ENCODE results near the gene C1orf115.

The C1orf115 gene

DNA sequence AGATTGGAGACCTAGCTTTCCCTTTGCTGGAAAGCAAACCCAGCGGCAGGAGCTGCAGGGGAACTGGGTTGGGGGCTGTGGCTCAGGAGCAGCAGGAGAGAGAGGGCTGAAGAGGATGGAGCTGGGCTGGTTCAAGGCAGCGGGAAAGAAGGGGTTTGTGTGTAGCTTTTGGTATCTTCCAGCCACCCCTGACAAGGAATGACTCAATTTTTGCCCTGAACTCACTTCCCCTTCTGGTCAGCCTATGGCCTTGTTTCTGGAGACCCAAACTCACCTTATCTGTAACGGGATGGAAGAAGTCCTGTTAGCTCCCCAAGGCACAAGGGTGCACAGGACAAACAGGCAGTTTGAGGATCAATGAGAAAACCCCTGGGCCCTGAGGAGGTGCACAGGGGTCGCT is 13.1 kb downstream of the C1orf115 start:
- no peaks in the 10 kb centered on the region for H3K27me3 ChIP-seq (ENCODE audit: low read length)
- H3K79me2 ChIP-seq (ENCODE audit: insufficient read depth, low read length), result no peaks in the 10 kb centered on the region
- H3F3A ChIP-seq (ENCODE audit: insufficient read depth), result no peaks in the 10 kb centered on the region
- TF ChIP-seq EZH2phosphoT487 (conservative IDR thresholded peaks at IDR 0.05; ENCODE audit: low read length), result no peak
- TF ChIP-seq, protein P1, sequence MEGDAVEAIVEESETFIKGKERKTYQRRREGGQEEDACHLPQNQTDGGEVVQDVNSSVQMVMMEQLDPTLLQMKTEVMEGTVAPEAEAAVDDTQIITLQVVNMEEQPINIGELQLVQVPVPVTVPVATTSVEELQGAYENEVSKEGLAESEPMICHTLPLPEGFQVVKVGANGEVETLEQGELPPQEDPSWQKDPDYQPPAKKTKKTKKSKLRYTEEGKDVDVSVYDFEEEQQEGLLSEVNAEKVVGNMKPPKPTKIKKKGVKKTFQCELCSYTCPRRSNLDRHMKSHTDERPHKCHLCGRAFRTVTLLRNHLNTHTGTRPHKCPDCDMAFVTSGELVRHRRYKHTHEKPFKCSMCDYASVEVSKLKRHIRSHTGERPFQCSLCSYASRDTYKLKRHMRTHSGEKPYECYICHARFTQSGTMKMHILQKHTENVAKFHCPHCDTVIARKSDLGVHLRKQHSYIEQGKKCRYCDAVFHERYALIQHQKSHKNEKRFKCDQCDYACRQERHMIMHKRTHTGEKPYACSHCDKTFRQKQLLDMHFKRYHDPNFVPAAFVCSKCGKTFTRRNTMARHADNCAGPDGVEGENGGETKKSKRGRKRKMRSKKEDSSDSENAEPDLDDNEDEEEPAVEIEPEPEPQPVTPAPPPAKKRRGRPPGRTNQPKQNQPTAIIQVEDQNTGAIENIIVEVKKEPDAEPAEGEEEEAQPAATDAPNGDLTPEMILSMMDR (IDR thresholded peaks at IDR 0.05; ENCODE audit: insufficient read depth, low read length, poor library complexity, severe bottlenecking), result no peak
- no peak overlapping the region for H3K9ac ChIP-seq (ENCODE audit: low read length)
- H3K27ac ChIP-seq (ENCODE audit: low read depth, low read length), result no peak overlapping the region
- H4K20me1 ChIP-seq (ENCODE audit: low read depth, low read length), result no peaks in the 10 kb centered on the region
- no peak overlapping the region for H2AFZ ChIP-seq (ENCODE audit: low read depth, low read length, severe bottlenecking)
- no peaks in the 10 kb centered on the region for H3K9me3 ChIP-seq (ENCODE audit: insufficient read depth, low read length)
- H3K4me3 ChIP-seq (ENCODE audit: insufficient read depth, low read length, poor library complexity, severe bottlenecking), result no peak overlapping the region
- no peaks in the 10 kb centered on the region for H3K36me3 ChIP-seq (ENCODE audit: low read length)
- no peak overlapping the region for H3K4me2 ChIP-seq (ENCODE audit: low read depth, low read length, poor library complexity, severe bottlenecking)
- no peaks in the 10 kb centered on the region for H3K9me2 ChIP-seq (replicated peaks; ENCODE audit: insufficient read depth, low read length)

DNA sequence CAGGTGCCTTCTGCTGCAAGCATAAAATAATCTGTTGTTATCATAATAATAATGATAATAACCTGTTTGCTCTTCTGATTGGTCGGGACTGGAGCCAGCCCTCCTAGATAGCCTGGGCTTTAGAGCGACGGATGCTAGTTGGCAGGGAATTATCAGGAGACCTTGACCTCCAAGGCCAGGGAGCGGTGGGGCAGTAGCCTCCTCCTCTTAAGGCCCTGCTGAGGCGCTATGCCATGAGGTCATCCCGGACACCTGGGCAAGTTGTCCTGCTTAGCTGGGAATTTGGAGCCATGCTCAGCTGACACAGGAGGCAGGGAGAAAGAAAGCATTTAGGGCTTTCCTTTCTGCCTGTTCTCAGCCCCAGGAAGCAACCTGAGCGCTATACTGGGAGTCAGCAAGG is 15.6 kb downstream of the C1orf115 start:
- Histone ChIP-seq H3K27ac (ENCODE audit: low read depth, low read length) (no peak overlapping the region), H3K27me3 (ENCODE audit: low read length) (no peaks in the 10 kb centered on the region), H4K20me1 (ENCODE audit: low read depth, low read length) (no peaks in the 10 kb centered on the region), H3K4me2 (ENCODE audit: low read depth, low read length, poor library complexity, severe bottlenecking) (no peak overlapping the region), H3K79me2 (ENCODE audit: insufficient read depth, low read length) (no peaks in the 10 kb centered on the region), H2AFZ (ENCODE audit: low read depth, low read length, severe bottlenecking) (no peak overlapping the region), H3K9ac (ENCODE audit: low read length) (no peak overlapping the region), H3F3A (ENCODE audit: insufficient read depth) (no peaks in the 10 kb centered on the region), H3K9me2 (replicated peaks; ENCODE audit: insufficient read depth, low read length) (no peaks in the 10 kb centered on the region), H3K36me3 (ENCODE audit: low read length) (no peaks in the 10 kb centered on the region), H3K9me3 (ENCODE audit: insufficient read depth, low read length) (no peaks in the 10 kb centered on the region), H3K4me3 (ENCODE audit: insufficient read depth, low read length, poor library complexity, severe bottlenecking) (no peak overlapping the region)
- TF ChIP-seq EZH2phosphoT487 (conservative IDR thresholded peaks at IDR 0.05; ENCODE audit: low read length), result no peak
- TF ChIP-seq, protein P1 (IDR thresholded peaks at IDR 0.05; ENCODE audit: insufficient read depth, low read length, poor library complexity, severe bottlenecking), result no peak

DNA sequence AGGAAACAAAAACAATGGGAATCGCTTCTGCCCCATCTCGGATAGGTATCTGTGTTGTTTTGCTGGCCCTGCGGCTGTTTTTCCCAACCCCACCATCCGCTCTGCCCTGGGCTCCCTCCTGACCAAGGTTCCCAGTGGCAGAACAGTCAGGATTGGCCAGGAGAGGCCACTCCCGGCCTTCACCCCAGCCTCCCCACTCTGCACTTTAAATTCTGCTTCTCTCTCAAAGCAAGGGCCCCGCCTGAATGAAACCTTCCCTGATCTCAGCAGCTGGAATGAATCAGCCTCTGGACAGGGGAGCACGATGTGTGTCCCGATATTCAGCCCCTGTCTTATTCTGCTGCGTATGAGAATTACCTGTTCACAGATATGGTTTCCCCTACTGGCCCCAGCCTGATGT is 16.3 kb downstream of the C1orf115 start:
- H3K79me2 ChIP-seq (ENCODE audit: insufficient read depth, low read length), result no peaks in the 10 kb centered on the region
- no peaks in the 10 kb centered on the region for H3K9me3 ChIP-seq (ENCODE audit: insufficient read depth, low read length)
- H3K27me3 ChIP-seq (ENCODE audit: low read length), result no peaks in the 10 kb centered on the region
- TF ChIP-seq, protein P1 (IDR thresholded peaks at IDR 0.05; ENCODE audit: insufficient read depth, low read length, poor library complexity, severe bottlenecking), result no peak
- no peak for TF ChIP-seq EZH2phosphoT487 (conservative IDR thresholded peaks at IDR 0.05; ENCODE audit: low read length)
- H3K4me2 ChIP-seq (ENCODE audit: low read depth, low read length, poor library complexity, severe bottlenecking), result no peak overlapping the region
- no peak overlapping the region for H3K27ac ChIP-seq (ENCODE audit: low read depth, low read length)
- no peak overlapping the region for H3K9ac ChIP-seq (ENCODE audit: low read length)
- no peaks in the 10 kb centered on the region for H3K9me2 ChIP-seq (replicated peaks; ENCODE audit: insufficient read depth, low read length)
- no peak overlapping the region for H3K4me3 ChIP-seq (ENCODE audit: insufficient read depth, low read length, poor library complexity, severe bottlenecking)
- H3K36me3 ChIP-seq (ENCODE audit: low read length), result no peaks in the 10 kb centered on the region
- H2AFZ ChIP-seq (ENCODE audit: low read depth, low read length, severe bottlenecking), result no peak overlapping the region
- no peaks in the 10 kb centered on the region for H4K20me1 ChIP-seq (ENCODE audit: low read depth, low read length)
- H3F3A ChIP-seq (ENCODE audit: insufficient read depth), result no peaks in the 10 kb centered on the region
